Measurements from ENCODE around the gene SLIT3. TPM values are rescaled to one million over a fixed set of nuclear protein-coding genes. Genes with fewer than 3 reads are reported as not detected.

The SLIT3 gene
- total and polyA plus RNA-seq, 2 experiments from 2014 or later: 0.59 to 0.71 TPM

DNA sequence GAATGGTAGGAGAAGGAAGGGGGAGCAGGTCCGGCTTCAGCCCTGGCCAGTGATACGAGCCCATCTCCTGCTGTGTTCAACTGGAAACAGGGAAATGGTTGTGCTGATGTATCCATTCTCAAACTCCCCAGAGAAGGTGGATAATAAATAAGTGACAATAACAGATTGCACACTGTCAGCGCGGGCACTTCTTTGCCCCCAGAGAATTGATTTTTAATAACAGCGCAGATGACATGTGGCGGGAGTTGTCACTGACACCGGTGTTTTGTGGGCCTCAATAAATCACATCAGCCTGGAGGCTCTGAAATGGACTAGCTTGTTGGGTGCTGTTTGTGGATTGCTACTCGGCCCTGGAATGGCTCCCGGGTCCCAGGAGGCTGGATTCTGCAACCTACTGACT lies 580.4 kb downstream of the SLIT3 start:
- no peaks in the 10 kb centered on the region for H3K79me2 ChIP-seq (replicated peaks; ENCODE audit: insufficient read depth)
- ATAC-seq: no peak

More for the DNA sequence above, 580.4 kb downstream of the SLIT3 start:
- peaks cover 4% of the 10 kb centered on the region for H3K27me3 Mint-ChIP-seq (ENCODE audit: insufficient read depth, low read depth, poor library complexity)
- H3F3A ChIP-seq (replicated peaks; ENCODE audit: low read depth): no peaks in the 10 kb centered on the region
- no peak overlapping the region for H3K4me3 ChIP-seq
- H3K4me2 ChIP-seq: no peak overlapping the region
- H3K27ac ChIP-seq (ENCODE audit: low read depth): no peak overlapping the region
- no peaks in the 10 kb centered on the region; the same call in 1 of the 2 replicates for H3K4me1 ChIP-seq (ENCODE audit: insufficient read depth)
- peaks cover 20% of the 10 kb centered on the region for H3K4me1 Mint-ChIP-seq
- H4K20me1 ChIP-seq (replicated peaks; ENCODE audit: insufficient read depth): no peaks in the 10 kb centered on the region; the same call in 1 of the 2 replicates
- no peak overlapping the region for H3K4me3 Mint-ChIP-seq
- no peaks in the 10 kb centered on the region for H3K36me3 ChIP-seq (ENCODE audit: insufficient read depth)
- no peak overlapping the region for H3K27ac Mint-ChIP-seq
- TF ChIP-seq NANOG (IDR thresholded peaks at IDR 0.05; ENCODE audit: borderline replicate concordance): no peak
- TF ChIP-seq, protein P1, sequence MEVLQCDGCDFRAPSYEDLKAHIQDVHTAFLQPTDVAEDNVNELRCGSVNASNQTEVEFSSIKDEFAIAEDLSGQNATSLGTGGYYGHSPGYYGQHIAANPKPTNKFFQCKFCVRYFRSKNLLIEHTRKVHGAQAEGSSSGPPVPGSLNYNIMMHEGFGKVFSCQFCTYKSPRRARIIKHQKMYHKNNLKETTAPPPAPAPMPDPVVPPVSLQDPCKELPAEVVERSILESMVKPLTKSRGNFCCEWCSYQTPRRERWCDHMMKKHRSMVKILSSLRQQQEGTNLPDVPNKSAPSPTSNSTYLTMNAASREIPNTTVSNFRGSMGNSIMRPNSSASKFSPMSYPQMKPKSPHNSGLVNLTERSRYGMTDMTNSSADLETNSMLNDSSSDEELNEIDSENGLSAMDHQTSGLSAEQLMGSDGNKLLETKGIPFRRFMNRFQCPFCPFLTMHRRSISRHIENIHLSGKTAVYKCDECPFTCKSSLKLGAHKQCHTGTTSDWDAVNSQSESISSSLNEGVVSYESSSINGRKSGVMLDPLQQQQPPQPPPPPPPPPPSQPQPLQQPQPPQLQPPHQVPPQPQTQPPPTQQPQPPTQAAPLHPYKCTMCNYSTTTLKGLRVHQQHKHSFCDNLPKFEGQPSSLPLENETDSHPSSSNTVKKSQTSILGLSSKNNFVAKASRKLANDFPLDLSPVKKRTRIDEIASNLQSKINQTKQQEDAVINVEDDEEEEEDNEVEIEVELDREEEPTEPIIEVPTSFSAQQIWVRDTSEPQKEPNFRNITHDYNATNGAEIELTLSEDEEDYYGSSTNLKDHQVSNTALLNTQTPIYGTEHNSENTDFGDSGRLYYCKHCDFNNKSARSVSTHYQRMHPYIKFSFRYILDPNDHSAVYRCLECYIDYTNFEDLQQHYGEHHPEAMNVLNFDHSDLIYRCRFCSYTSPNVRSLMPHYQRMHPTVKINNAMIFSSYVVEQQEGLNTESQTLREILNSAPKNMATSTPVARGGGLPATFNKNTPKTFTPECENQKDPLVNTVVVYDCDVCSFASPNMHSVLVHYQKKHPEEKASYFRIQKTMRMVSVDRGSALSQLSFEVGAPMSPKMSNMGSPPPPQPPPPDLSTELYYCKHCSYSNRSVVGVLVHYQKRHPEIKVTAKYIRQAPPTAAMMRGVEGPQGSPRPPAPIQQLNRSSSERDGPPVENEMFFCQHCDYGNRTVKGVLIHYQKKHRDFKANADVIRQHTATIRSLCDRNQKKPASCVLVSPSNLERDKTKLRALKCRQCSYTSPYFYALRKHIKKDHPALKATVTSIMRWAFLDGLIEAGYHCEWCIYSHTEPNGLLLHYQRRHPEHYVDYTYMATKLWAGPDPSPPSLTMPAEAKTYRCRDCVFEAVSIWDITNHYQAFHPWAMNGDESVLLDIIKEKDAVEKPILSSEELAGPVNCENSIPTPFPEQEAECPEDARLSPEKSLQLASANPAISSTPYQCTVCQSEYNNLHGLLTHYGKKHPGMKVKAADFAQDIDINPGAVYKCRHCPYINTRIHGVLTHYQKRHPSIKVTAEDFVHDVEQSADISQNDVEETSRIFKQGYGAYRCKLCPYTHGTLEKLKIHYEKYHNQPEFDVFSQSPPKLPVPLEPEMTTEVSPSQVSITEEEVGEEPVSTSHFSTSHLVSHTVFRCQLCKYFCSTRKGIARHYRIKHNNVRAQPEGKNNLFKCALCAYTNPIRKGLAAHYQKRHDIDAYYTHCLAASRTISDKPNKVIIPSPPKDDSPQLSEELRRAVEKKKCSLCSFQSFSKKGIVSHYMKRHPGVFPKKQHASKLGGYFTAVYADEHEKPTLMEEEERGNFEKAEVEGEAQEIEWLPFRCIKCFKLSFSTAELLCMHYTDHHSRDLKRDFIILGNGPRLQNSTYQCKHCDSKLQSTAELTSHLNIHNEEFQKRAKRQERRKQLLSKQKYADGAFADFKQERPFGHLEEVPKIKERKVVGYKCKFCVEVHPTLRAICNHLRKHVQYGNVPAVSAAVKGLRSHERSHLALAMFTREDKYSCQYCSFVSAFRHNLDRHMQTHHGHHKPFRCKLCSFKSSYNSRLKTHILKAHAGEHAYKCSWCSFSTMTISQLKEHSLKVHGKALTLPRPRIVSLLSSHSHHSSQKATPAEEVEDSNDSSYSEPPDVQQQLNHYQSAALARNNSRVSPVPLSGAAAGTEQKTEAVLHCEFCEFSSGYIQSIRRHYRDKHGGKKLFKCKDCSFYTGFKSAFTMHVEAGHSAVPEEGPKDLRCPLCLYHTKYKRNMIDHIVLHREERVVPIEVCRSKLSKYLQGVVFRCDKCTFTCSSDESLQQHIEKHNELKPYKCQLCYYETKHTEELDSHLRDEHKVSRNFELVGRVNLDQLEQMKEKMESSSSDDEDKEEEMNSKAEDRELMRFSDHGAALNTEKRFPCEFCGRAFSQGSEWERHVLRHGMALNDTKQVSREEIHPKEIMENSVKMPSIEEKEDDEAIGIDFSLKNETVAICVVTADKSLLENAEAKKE (CRISPR knock-in tag; IDR thresholded peaks at IDR 0.05): no peak
- TF ChIP-seq EZH2phosphoT487 (IDR thresholded peaks at IDR 0.05; ENCODE audit: unreplicated experiment): no peak
- TF ChIP-seq CREB1 (CRISPR knock-in tag; IDR thresholded peaks at IDR 0.05; ENCODE audit: low read depth): no peak
- TF ChIP-seq, protein P2, sequence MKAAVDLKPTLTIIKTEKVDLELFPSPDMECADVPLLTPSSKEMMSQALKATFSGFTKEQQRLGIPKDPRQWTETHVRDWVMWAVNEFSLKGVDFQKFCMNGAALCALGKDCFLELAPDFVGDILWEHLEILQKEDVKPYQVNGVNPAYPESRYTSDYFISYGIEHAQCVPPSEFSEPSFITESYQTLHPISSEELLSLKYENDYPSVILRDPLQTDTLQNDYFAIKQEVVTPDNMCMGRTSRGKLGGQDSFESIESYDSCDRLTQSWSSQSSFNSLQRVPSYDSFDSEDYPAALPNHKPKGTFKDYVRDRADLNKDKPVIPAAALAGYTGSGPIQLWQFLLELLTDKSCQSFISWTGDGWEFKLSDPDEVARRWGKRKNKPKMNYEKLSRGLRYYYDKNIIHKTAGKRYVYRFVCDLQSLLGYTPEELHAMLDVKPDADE (IDR thresholded peaks at IDR 0.05): no peak
- TF ChIP-seq ZNF114 (CRISPR knock-in tag; IDR thresholded peaks at IDR 0.05): no peak
- TF ChIP-seq POLR2AphosphoS5 (IDR thresholded peaks at IDR 0.05; ENCODE audit: low read depth): no peak
- no peaks in the 10 kb centered on the region for H3K36me3 Mint-ChIP-seq (ENCODE audit: low read depth)
- 0 out of 2 replicates have a peak, but pooled peaks cover 3% of the 10 kb centered on the region for H3K9me2 ChIP-seq (ENCODE audit: insufficient read depth)
- H2AFZ ChIP-seq: no peak overlapping the region
- H3K27me3 ChIP-seq (ENCODE audit: insufficient read depth): no peaks in the 10 kb centered on the region
- no peaks in the 10 kb centered on the region for H3K9me3 Mint-ChIP-seq
- no peak for DNase-seq (ENCODE audit: low spot score)

All from GM23338 (cell line).